ENCODE data around the gene RPS29.
A peak's percentile ranks its signal among the peaks of the same experiment; 100 is the strongest.

DNA sequence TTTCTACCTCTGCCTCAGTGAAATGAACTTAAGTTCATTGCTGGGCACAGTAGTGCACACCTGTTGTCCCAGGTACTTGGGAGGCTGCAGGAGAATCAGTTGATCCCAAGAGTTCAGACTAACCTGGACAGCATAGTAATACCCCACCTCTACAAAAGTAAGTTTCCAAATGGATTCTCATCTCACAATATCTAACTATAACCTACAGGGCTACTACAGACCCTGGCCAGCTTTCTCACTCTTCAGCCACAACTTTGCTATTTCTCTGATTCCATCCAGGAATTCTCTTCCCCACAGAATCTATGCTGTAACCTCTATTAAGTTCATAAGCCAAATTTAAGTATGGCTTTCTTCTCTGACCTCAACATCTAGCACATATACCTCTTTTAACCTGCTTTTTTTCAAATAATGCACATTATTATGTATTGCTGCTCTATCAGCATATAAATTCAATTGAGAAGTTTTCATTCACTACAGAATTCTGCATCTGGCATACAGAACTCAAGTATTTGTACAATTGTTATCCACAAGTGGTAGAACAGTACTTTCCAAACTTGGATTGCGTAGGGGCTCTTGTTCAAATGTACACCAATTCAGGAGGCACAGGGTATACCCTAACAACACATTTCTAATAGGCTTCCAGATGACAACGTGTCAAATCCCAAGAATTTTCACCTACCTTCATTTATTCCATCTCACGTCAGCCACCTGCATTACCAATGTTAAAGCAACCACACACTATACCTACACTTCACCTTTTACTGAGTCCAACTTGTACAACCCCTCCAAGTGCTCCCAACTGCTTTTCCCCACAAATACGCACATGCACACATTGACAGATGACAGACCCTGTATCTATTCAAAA is 3.8 kb downstream of the RPS29 start:
- TF ChIP-seq, protein P1, sequence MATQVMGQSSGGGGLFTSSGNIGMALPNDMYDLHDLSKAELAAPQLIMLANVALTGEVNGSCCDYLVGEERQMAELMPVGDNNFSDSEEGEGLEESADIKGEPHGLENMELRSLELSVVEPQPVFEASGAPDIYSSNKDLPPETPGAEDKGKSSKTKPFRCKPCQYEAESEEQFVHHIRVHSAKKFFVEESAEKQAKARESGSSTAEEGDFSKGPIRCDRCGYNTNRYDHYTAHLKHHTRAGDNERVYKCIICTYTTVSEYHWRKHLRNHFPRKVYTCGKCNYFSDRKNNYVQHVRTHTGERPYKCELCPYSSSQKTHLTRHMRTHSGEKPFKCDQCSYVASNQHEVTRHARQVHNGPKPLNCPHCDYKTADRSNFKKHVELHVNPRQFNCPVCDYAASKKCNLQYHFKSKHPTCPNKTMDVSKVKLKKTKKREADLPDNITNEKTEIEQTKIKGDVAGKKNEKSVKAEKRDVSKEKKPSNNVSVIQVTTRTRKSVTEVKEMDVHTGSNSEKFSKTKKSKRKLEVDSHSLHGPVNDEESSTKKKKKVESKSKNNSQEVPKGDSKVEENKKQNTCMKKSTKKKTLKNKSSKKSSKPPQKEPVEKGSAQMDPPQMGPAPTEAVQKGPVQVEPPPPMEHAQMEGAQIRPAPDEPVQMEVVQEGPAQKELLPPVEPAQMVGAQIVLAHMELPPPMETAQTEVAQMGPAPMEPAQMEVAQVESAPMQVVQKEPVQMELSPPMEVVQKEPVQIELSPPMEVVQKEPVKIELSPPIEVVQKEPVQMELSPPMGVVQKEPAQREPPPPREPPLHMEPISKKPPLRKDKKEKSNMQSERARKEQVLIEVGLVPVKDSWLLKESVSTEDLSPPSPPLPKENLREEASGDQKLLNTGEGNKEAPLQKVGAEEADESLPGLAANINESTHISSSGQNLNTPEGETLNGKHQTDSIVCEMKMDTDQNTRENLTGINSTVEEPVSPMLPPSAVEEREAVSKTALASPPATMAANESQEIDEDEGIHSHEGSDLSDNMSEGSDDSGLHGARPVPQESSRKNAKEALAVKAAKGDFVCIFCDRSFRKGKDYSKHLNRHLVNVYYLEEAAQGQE (IDR thresholded peaks at IDR 0.05), result 0 out of 2 replicates have a peak, but pooled peaks have one; percentile 8
- TF ChIP-seq, protein P2, sequence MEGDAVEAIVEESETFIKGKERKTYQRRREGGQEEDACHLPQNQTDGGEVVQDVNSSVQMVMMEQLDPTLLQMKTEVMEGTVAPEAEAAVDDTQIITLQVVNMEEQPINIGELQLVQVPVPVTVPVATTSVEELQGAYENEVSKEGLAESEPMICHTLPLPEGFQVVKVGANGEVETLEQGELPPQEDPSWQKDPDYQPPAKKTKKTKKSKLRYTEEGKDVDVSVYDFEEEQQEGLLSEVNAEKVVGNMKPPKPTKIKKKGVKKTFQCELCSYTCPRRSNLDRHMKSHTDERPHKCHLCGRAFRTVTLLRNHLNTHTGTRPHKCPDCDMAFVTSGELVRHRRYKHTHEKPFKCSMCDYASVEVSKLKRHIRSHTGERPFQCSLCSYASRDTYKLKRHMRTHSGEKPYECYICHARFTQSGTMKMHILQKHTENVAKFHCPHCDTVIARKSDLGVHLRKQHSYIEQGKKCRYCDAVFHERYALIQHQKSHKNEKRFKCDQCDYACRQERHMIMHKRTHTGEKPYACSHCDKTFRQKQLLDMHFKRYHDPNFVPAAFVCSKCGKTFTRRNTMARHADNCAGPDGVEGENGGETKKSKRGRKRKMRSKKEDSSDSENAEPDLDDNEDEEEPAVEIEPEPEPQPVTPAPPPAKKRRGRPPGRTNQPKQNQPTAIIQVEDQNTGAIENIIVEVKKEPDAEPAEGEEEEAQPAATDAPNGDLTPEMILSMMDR (IDR thresholded peaks at IDR 0.05), result no peak
- TF ChIP-seq EHMT2 (IDR thresholded peaks at IDR 0.05; ENCODE audit: low read depth) (no peak), SREBF2 (IDR thresholded peaks at IDR 0.05) (no peak), RFX5 (IDR thresholded peaks at IDR 0.05) (no peak), HOXA7 (CRISPR knock-in tag; IDR thresholded peaks at IDR 0.05) (peak; percentile 97), POLR2AphosphoS2 (conservative IDR thresholded peaks at IDR 0.05; ENCODE audit: low read length) (peak; percentile 93; the same call in 1 of the 2 replicates), MYC (IDR thresholded peaks at IDR 0.05; ENCODE audit: borderline replicate concordance, low read length) (no peak), POLR2A (IDR thresholded peaks at IDR 0.05; ENCODE audit: low read length) (no peak), NR3C1 (IDR thresholded peaks at IDR 0.05) (no peak), FOXS1 (CRISPR knock-in tag; IDR thresholded peaks at IDR 0.05) (no peak)
- TF ChIP-seq, protein P3, sequence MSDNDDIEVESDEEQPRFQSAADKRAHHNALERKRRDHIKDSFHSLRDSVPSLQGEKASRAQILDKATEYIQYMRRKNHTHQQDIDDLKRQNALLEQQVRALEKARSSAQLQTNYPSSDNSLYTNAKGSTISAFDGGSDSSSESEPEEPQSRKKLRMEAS (IDR thresholded peaks at IDR 0.05), result no peak
- TF ChIP-seq, protein P4, sequence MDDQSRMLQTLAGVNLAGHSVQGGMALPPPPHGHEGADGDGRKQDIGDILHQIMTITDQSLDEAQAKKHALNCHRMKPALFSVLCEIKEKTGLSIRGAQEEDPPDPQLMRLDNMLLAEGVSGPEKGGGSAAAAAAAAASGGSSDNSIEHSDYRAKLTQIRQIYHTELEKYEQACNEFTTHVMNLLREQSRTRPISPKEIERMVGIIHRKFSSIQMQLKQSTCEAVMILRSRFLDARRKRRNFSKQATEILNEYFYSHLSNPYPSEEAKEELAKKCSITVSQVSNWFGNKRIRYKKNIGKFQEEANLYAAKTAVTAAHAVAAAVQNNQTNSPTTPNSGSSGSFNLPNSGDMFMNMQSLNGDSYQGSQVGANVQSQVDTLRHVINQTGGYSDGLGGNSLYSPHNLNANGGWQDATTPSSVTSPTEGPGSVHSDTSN (IDR thresholded peaks at IDR 0.05), result no peak
- TF ChIP-seq, protein P5, sequence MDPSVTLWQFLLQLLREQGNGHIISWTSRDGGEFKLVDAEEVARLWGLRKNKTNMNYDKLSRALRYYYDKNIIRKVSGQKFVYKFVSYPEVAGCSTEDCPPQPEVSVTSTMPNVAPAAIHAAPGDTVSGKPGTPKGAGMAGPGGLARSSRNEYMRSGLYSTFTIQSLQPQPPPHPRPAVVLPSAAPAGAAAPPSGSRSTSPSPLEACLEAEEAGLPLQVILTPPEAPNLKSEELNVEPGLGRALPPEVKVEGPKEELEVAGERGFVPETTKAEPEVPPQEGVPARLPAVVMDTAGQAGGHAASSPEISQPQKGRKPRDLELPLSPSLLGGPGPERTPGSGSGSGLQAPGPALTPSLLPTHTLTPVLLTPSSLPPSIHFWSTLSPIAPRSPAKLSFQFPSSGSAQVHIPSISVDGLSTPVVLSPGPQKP (IDR thresholded peaks at IDR 0.05; ENCODE audit: low read depth, low read length), result no peak
